GM23248 (cell line): ENCODE data around the gene SMYD3. TPM values are rescaled to one million over a fixed set of nuclear protein-coding genes. Genes with fewer than 3 reads are reported as not detected.

Source experiments
- DNase-seq: peaks from one replicate; pipeline ENCODE4 v3.0.0-alpha.2; 2015
- H2AFZ ChIP-seq: fragments of 200-600 bp; sonication (generic); 2 replicates; pipeline ENCODE4 v1.6.1; 2016; ENCODE audit warnings: antibody characterized with exemption
- H3F3A ChIP-seq: fragments of 200-600 bp; sonication (generic); 2 replicates; pipeline ENCODE4 v1.6.1; 2016; ENCODE audit warnings: mild to moderate bottlenecking, antibody characterized with exemption, mixed run types; ENCODE audit not compliant: insufficient read depth
- H3K27ac ChIP-seq: fragments of 200-600 bp; sonication (generic); 2 replicates; pipeline ENCODE4 v1.5.1; 2016; ENCODE audit warnings: mild to moderate bottlenecking
- H3K27me3 ChIP-seq: fragments of 200-600 bp; sonication (generic); replicated peaks from 2 replicates; pipeline ENCODE4 v1.6.1; 2016; ENCODE audit warnings: mild to moderate bottlenecking; ENCODE audit not compliant: insufficient read depth
- H3K36me3 ChIP-seq: fragments of 200-600 bp; sonication (generic); 2 replicates; pipeline ENCODE4 v1.6.1; 2016; ENCODE audit warnings: low read depth, mild to moderate bottlenecking
- H3K4me1 ChIP-seq: fragments of 200-600 bp; sonication (generic); 2 replicates; pipeline ENCODE4 v1.6.1; 2016; ENCODE audit warnings: mild to moderate bottlenecking; ENCODE audit not compliant: insufficient read depth
- H3K4me2 ChIP-seq: fragments of 200-600 bp; sonication (generic); one replicate; pipeline ENCODE4 v1.6.1; 2016; ENCODE audit warnings: mild to moderate bottlenecking; ENCODE audit not compliant: unreplicated experiment
- H3K4me3 ChIP-seq: fragments of 200-600 bp; sonication (generic); 2 replicates; pipeline ENCODE4 v1.5.1; 2016; ENCODE audit warnings: mild to moderate bottlenecking
- H3K79me2 ChIP-seq: fragments of 200-600 bp; sonication (generic); 2 replicates; pipeline ENCODE4 v1.6.1; 2016; ENCODE audit warnings: mild to moderate bottlenecking; ENCODE audit not compliant: insufficient read depth
- H3K9ac ChIP-seq: fragments of 200-600 bp; sonication (generic); 2 replicates; pipeline ENCODE4 v1.6.1; 2016; ENCODE audit warnings: mild to moderate bottlenecking
- H3K9me2 ChIP-seq: fragments of 200-600 bp; sonication (generic); 2 replicates; pipeline ENCODE4 v1.6.1; 2016; ENCODE audit warnings: mixed run types, mild to moderate bottlenecking, moderate library complexity; ENCODE audit not compliant: insufficient read depth
- H3K9me3 ChIP-seq: fragments of 200-600 bp; sonication (generic); one replicate; pipeline ENCODE4 v1.6.1; 2017; ENCODE audit warnings: low read depth
- H4K20me1 ChIP-seq: fragments of 200-600 bp; sonication (generic); 2 replicates; pipeline ENCODE4 v1.6.0; 2016; ENCODE audit not compliant: insufficient read depth
- EZH2 ChIP-seq: fragments of 200-600 bp; sonication (generic); IDR thresholded peaks from 2 replicates; pipeline ENCODE4 v1.6.1; 2018; ENCODE audit warnings: antibody characterized with exemption, mild to moderate bottlenecking; ENCODE audit not compliant: insufficient read depth, poor library complexity, severe bottlenecking
- EZH2phosphoT487 ChIP-seq: fragments of 200-600 bp; sonication (generic); IDR thresholded peaks from 2 replicates; pipeline ENCODE4 v1.6.1; 2018; ENCODE audit warnings: antibody characterized with exemption, moderate library complexity, mild to moderate bottlenecking, low read depth; ENCODE audit not compliant: insufficient read depth
- WGBS, 2 experiments: methylation state at CpG; one replicate each; pipeline ENCODE4 v1.1.6; 2015 to 2017; ENCODE audit warnings: low lambda C conversion rate in 2 of 2, low coverage in 1 of 2; ENCODE audit errors: missing lambda C conversion rate in 2 of 2; 5-methylcytosine and 5-hydroxymethylcytosine counted together
- in situ Hi-C: fragments of 300-500 bp; cut with MboI; formaldehyde crosslinking; loops from 2 replicates; pipeline ENCODE4 v1.15.0; 2020
- polyA plus RNA-seq: library from polyadenylated mRNA; unstranded; fragments of >200 nt; fragmentation: Nextera tagmentation; extraction: Ambion mirVana; gene quantifications from 2 replicates; pipeline ENCODE4 v1.2.1, GENCODE V29; 2016
- total RNA-seq: library from RNA; depleted of rRNA; stranded (reverse); fragments of >200 nt; shearing (Covaris generic); gene quantifications from 2 replicates; pipeline ENCODE4 v1.2.3, GENCODE V29; 2014

The SMYD3 gene
- total and polyA plus RNA-seq, 2 experiments from 2014 or later = 32.1 to 44.8 TPM

DNA sequence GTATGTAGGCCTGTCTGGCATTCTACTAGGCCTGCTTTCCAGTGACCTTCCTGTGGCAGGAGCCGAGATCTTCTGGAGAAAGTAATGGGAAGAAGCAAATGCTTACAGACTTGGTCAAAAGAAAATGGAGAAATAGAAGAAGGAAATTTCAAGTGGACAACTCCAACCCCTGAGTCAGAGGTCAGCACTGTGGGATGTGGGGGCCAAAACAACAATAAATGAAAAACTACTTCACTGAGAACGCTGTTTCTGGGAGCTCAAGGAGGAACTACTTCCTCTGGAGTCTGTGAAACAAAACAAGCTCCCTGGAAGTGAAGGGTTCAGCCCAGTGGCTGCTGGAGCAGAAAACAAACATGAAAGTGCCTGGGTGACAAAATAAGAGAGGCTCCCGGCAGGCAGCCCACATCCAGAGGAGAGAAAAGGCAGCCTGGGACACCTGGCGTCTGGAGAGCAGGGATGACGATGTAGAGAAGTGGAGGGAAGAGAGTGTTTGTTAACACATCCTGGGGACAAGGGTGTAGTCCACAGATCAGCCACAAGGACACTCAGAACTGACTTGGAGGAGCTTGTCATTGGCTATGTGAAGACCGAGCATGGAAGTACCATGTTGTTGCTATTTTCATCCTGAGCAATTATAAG is 355.2 kb downstream of the SMYD3 start:
- Histone ChIP-seq H2AFZ (no peak overlapping the region), H3F3A (no peaks in the 10 kb centered on the region), H3K9me2 (no peaks in the 10 kb centered on the region), H3K79me2 (no peaks in the 10 kb centered on the region), H3K27ac (no peak overlapping the region), H3K27me3 (no peaks in the 10 kb centered on the region), H3K4me2 (no peak overlapping the region), H3K4me3 (no peak overlapping the region), H3K9ac (no peak overlapping the region), H3K9me3 (no peaks in the 10 kb centered on the region), H3K4me1 (peaks cover 10% of the 10 kb centered on the region), H4K20me1 (no peaks in the 10 kb centered on the region), H3K36me3 (no peaks in the 10 kb centered on the region)
- DNase-seq = no peak
- TF ChIP-seq EZH2 (no peak), EZH2phosphoT487 (no peak)
- in situ Hi-C loops = no loop called here
- 94 to 95% methylated on average over 6 of the region's 6 CpGs for WGBS, 2 experiments

DNA sequence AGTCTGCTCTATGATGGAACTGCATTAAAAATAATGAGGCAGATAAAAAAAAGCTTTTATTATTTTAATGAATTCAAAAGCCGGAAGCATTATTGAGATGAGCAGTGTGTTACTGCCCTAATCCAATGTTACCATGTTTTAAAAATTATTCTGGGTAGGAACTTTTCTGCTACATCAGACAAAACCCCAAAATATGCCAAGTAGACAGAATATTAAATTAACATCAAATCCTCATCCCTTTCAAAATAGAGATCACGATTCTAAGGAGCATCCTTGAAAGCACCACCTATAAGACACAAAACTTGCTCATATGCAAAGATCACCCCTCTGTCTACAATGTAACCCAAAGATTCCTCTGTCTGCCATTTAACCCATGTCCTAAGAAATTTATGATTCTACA is 357.5 kb downstream of the SMYD3 start:
- TF ChIP-seq EZH2phosphoT487 (no peak), EZH2 (no peak)
- no peak overlapping the region for H3K4me3 ChIP-seq

DNA sequence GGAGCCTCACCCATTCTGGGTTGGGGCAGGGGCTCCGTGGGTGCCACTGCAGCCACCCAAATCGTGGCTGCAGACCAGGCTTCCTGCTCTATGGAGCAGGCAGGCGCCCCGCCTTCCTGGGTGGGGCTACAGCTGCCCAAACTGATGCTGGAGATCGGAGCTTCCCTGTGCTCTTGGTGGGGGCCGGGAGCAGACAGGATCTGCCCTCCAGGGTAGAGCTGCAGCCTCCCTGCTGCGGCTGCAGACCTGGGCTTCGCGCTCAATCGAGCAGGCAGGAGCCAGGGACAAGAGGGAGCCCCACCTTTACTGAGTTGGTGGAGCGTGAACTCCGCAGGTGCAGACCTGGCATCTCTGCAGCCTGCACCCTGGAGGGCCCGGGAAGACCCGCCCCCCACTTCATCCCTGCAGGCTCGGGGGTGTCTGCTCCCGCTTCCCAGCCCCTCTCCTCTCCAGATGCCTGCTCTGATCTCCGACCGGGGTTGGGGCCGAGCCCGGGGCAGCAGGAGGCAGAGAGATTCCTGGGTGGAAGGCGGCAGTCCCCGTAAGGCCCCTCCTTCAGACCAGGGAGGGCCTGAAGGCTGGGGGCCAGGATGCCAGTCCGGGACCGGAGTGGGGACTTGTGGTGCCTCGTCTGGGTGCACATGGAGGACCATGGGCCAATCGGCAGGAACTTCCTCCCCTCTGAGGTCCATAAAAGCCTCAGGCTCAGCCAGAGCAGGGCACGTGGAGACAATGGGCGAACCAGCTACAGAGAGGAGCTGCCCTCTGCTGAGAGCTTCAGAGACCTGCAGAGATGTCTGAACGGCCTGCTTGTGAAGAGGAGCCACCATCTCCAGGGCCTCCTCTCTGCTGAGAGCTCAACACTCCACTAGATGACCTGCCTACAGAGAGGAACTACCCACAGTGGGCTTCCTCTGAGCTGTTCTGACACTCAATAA is 359.3 kb downstream of the SMYD3 start:
- in situ Hi-C loops = no loop called here
- Histone ChIP-seq H4K20me1 (no peaks in the 10 kb centered on the region), H3F3A (peaks cover 4% of the 10 kb centered on the region; the same call in 1 of the 2 replicates), H3K36me3 (no peaks in the 10 kb centered on the region), H3K4me3 (no peak overlapping the region), H3K27me3 (no peaks in the 10 kb centered on the region), H3K4me1 (peaks cover 3% of the 10 kb centered on the region; the same call in 1 of the 2 replicates), H3K9ac (no peak overlapping the region), H3K9me2 (no peaks in the 10 kb centered on the region), H3K79me2 (no peaks in the 10 kb centered on the region), H2AFZ (no peak overlapping the region), H3K9me3 (no peaks in the 10 kb centered on the region), H3K27ac (no peak overlapping the region), H3K4me2 (no peak overlapping the region)
- WGBS, 2 experiments = 83 to 92% methylated on average over 23 to 29 of the region's 29 CpGs
- TF ChIP-seq EZH2 (no peak), EZH2phosphoT487 (no peak)
- no peak for DNase-seq

More for the DNA sequence above, 357.5 kb downstream of the SMYD3 start:
- H3K79me2 ChIP-seq = no peaks in the 10 kb centered on the region
- H3F3A ChIP-seq = no peaks in the 10 kb centered on the region
- H3K9me2 ChIP-seq = no peaks in the 10 kb centered on the region
- H3K27me3 ChIP-seq = no peaks in the 10 kb centered on the region
- DNase-seq = no peak
- in situ Hi-C loops = no loop called here
- H4K20me1 ChIP-seq = no peaks in the 10 kb centered on the region
- no peaks in the 10 kb centered on the region for H3K4me1 ChIP-seq
- no peak overlapping the region for H3K4me2 ChIP-seq
- H3K36me3 ChIP-seq = no peaks in the 10 kb centered on the region
- no peak overlapping the region for H3K9ac ChIP-seq
- no peaks in the 10 kb centered on the region for H3K9me3 ChIP-seq
- H3K27ac ChIP-seq = no peak overlapping the region
- WGBS, 2 experiments = 92 to 97% methylated on average over 2 of the region's 2 CpGs
- no peak overlapping the region for H2AFZ ChIP-seq

DNA sequence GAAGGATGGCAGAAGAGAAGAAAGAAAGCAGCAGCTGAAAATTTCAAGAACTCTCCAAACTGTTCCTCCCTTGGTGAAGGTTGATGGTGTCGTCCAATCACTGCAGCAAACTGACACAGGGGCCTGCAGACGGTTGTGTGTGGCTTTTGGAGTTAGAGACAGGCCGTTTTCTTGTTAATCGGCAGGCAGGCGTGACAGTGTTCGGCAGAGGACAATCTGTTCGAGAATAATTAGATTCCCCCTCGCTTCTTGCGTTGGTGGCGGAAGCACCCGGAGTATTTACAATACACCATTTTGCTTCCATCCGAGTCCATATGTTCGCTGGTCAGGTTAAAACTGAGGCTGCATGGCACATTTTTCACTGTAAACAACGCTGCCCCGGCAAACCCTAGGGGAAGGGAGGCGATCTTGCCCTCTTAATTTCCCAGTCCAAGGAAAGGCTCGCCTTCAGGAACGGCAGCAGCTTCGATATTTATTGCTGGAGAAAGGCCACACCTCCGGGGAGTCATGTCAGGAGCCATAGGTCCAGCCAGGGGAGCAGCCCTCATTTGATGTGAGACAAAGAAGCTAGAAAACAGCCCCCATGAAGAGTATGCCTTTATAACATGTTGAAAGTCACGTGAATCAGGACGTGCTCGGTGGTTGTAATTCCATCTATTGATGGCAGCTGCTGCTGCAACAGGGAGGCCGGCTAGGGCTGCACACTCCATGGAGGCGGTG is 360.1 kb downstream of the SMYD3 start:
- peaks cover 9% of the 10 kb centered on the region; the same call in 1 of the 2 replicates for H3F3A ChIP-seq
- H3K9ac ChIP-seq = no peak overlapping the region
- no peaks in the 10 kb centered on the region for H3K36me3 ChIP-seq
- H3K27ac ChIP-seq = no peak overlapping the region
- H4K20me1 ChIP-seq = no peaks in the 10 kb centered on the region
- in situ Hi-C loops = no loop called here
- TF ChIP-seq EZH2 (no peak), EZH2phosphoT487 (no peak)
- no peaks in the 10 kb centered on the region for H3K9me2 ChIP-seq
- peaks cover 11% of the 10 kb centered on the region for H3K4me1 ChIP-seq
- WGBS, 2 experiments = 96 to 98% methylated on average over 25 of the region's 25 CpGs
- H3K27me3 ChIP-seq = no peaks in the 10 kb centered on the region
- H3K4me2 ChIP-seq = no peak overlapping the region
- H2AFZ ChIP-seq = no peak overlapping the region
- no peak for DNase-seq
- no peaks in the 10 kb centered on the region for H3K9me3 ChIP-seq
- H3K79me2 ChIP-seq = no peaks in the 10 kb centered on the region
- no peak overlapping the region for H3K4me3 ChIP-seq
